H1 (cell line): Measurements from ENCODE around the gene SEPTIN5. TPM values are rescaled to one million over a fixed set of nuclear protein-coding genes. Genes with fewer than 3 reads are reported as not detected.

Source experiments
- CTCF ChIA-PET: fragments of 300-600 bp; sonication (Branson Sonifier 250); formaldehyde crosslinking; loops from one replicate; lab custom pipeline; 2021; ENCODE audit not compliant: partially characterized antibody; lab: Charles Lee
- POLR2A ChIA-PET: fragments of 300-600 bp; sonication (Branson Sonifier 250); formaldehyde crosslinking; loops from one replicate; lab custom pipeline; 2021; ENCODE audit warnings: inconsistent platforms; ENCODE audit not compliant: partially characterized antibody; lab: Charles Lee
- DNase-seq, 2 experiments: peaks; one replicate each; pipeline versions ENCODE4 v3.0.0 to v3.0.0-alpha.2; 2010 to 2022; ENCODE audit warnings: low spot score in 2 of 2, low read depth in 1 of 2, mixed read lengths in 1 of 2
- FAIRE-seq: peaks from 2 replicates; lab custom pipeline; 2011; peaks lifted over from hg19 to GRCh38; lab: Jason Lieb, UNC
- H2AFZ ChIP-seq: 2 replicates; pipeline ENCODE4 v1.8.1; 2012; ENCODE audit warnings: low read length, inconsistent platforms
- H2AK5ac ChIP-seq: 2 replicates; pipeline ENCODE4 v1.6.1; 2013; ENCODE audit warnings: low read depth, low read length
- H2BK120ac ChIP-seq: replicated peaks from 2 replicates; pipeline ENCODE3; 2013; ENCODE audit warnings: low read depth, low read length, inconsistent platforms
- H2BK12ac ChIP-seq: 2 replicates; pipeline ENCODE4 v1.6.1; 2013; ENCODE audit warnings: low read depth, low read length
- H2BK15ac ChIP-seq: 2 replicates; pipeline ENCODE4 v1.6.1; 2013; ENCODE audit warnings: low read length
- H2BK20ac ChIP-seq: 2 replicates; pipeline ENCODE4 v1.6.1; 2013; ENCODE audit warnings: low read length
- H2BK5ac ChIP-seq: 2 replicates; pipeline ENCODE4 v1.6.1; 2013; ENCODE audit warnings: low read depth, low read length
- H3K14ac ChIP-seq: 2 replicates; pipeline ENCODE4 v1.6.1; 2013; ENCODE audit warnings: inconsistent platforms; ENCODE audit not compliant: insufficient read length
- H3K18ac ChIP-seq: 2 replicates; pipeline ENCODE4 v1.6.1; 2013; ENCODE audit warnings: low read length; ENCODE audit errors: extremely low read depth
- H3K23ac ChIP-seq: 2 replicates; pipeline ENCODE4 v1.6.1; 2013; ENCODE audit warnings: inconsistent platforms; ENCODE audit not compliant: insufficient read length
- H3K23me2 ChIP-seq: 2 replicates; pipeline ENCODE4 v1.6.1; 2013; ENCODE audit warnings: low read depth, low read length
- H3K27ac ChIP-seq: 2 replicates; pipeline ENCODE4 v1.6.1; 2011; ENCODE audit warnings: low read depth, low read length, inconsistent platforms
- H3K27me3 ChIP-seq, 4 experiments: replicated peaks in 1 of 4; 1 replicate in 1 of 4; 2 replicates in 3 of 4; pipeline versions ENCODE4 v1.6.1 to v1.8.1; 2011 to 2013; ENCODE audit warnings: low read length in 3 of 4, mild to moderate bottlenecking in 3 of 4, inconsistent platforms in 2 of 4, mixed read lengths in 2 of 4, moderate library complexity in 1 of 4; ENCODE audit not compliant: control insufficient read depth in 3 of 4, insufficient read depth in 3 of 4; ENCODE audit errors: extremely low read depth in 1 of 4
- H3K36me3 ChIP-seq, 4 experiments: 2 replicates each; pipeline versions ENCODE4 v1.6.1 to v1.8.1; 2011 to 2013; ENCODE audit warnings: mild to moderate bottlenecking in 4 of 4, low read length in 3 of 4, moderate library complexity in 2 of 4, control low read depth in 1 of 4, inconsistent platforms in 1 of 4; ENCODE audit not compliant: insufficient read depth in 4 of 4, control insufficient read depth in 2 of 4
- H3K4ac ChIP-seq: replicated peaks from 2 replicates; pipeline ENCODE3; 2013; ENCODE audit warnings: low read length, low read depth, mixed read lengths, inconsistent platforms; ENCODE audit not compliant: insufficient read length
- H3K4me1 ChIP-seq, 4 experiments: replicated peaks in 1 of 4; 1 replicate in 1 of 4; 2 replicates in 3 of 4; pipeline versions ENCODE4 v1.6.1 to v1.8.1; 2011 to 2013; ENCODE audit warnings: low read length in 3 of 4, inconsistent platforms in 2 of 4, mixed read lengths in 1 of 4; ENCODE audit not compliant: insufficient read depth in 4 of 4, control insufficient read depth in 3 of 4
- H3K4me2 ChIP-seq, 2 experiments: 2 replicates each; pipeline versions ENCODE4 v1.6.1 to v1.8.1; 2011 to 2013; ENCODE audit warnings: low read depth in 2 of 2, low read length in 2 of 2, control low read depth in 1 of 2, inconsistent platforms in 1 of 2, mild to moderate bottlenecking in 1 of 2; ENCODE audit not compliant: insufficient read depth in 1 of 2
- H3K4me3 ChIP-seq, 4 experiments: fragments of 200-600, 300-600 bp in 1 of 4; sonication (generic), shearing (Covaris generic), sonication (Bioruptor Twin) in 1 of 4; 2 replicates each; pipeline versions ENCODE4 v1.5.1 to v1.8.1; 2011 to 2016; ENCODE audit warnings: low read length in 4 of 4, low read depth in 3 of 4, control low read depth in 2 of 4, inconsistent platforms in 2 of 4, mild to moderate bottlenecking in 2 of 4, mixed read lengths in 1 of 4, moderate library complexity in 1 of 4; ENCODE audit not compliant: insufficient read depth in 2 of 4; ENCODE audit errors: extremely low read depth in 1 of 4
- H3K56ac ChIP-seq: replicated peaks from 2 replicates; pipeline ENCODE3; 2013; ENCODE audit warnings: low read depth, mild to moderate bottlenecking, mixed read lengths, low read length, inconsistent platforms; ENCODE audit not compliant: insufficient read length
- H3K79me1 ChIP-seq: 2 replicates; pipeline ENCODE4 v1.6.1; 2013; ENCODE audit warnings: low read depth, low read length, control low read depth
- H3K79me2 ChIP-seq, 2 experiments: 2 replicates each; pipeline versions ENCODE4 v1.6.1 to v1.8.1; 2012 to 2013; ENCODE audit warnings: low read length in 2 of 2, mild to moderate bottlenecking in 2 of 2, inconsistent platforms in 1 of 2; ENCODE audit not compliant: insufficient read depth in 2 of 2, control insufficient read depth in 1 of 2
- H3K9ac ChIP-seq, 4 experiments: replicated peaks in 1 of 4; 1 replicate in 1 of 4; 2 replicates in 3 of 4; pipeline versions ENCODE4 v1.6.1 to v1.8.1; 2011 to 2013; ENCODE audit warnings: low read depth in 3 of 4, low read length in 3 of 4, control low read depth in 2 of 4, mild to moderate bottlenecking in 2 of 4, moderate library complexity in 2 of 4, inconsistent platforms in 1 of 4; ENCODE audit errors: extremely low read depth in 1 of 4
- H3K9me3 ChIP-seq, 2 experiments: 2 replicates each; pipeline versions ENCODE4 v1.6.1 to v1.8.1; 2012 to 2013; ENCODE audit warnings: mild to moderate bottlenecking in 2 of 2, moderate library complexity in 2 of 2, control low read depth in 1 of 2, inconsistent platforms in 1 of 2, low read depth in 1 of 2, low read length in 1 of 2, mixed read lengths in 1 of 2; ENCODE audit not compliant: insufficient read depth in 2 of 2
- H4K20me1 ChIP-seq, 2 experiments: replicated peaks in 1 of 2; 2 replicates each; pipeline versions ENCODE3 to v1.8.1; 2011 to 2013; ENCODE audit warnings: inconsistent platforms in 2 of 2, low read length in 2 of 2, mild to moderate bottlenecking in 1 of 2; ENCODE audit not compliant: insufficient read depth in 2 of 2, control insufficient read depth in 1 of 2
- H4K5ac ChIP-seq: 2 replicates; pipeline ENCODE4 v1.6.1; 2013; ENCODE audit warnings: low read length, low read depth, mixed read lengths, inconsistent platforms; ENCODE audit not compliant: insufficient read length
- H4K8ac ChIP-seq: 2 replicates; pipeline ENCODE4 v1.8.0; 2013; ENCODE audit warnings: mild to moderate bottlenecking, moderate library complexity, low read length, inconsistent platforms; ENCODE audit not compliant: insufficient read depth; ENCODE audit errors: extremely low read depth
- H4K91ac ChIP-seq: replicated peaks from 2 replicates; pipeline ENCODE3; 2013; ENCODE audit warnings: low read length, mixed read lengths, inconsistent platforms; ENCODE audit not compliant: insufficient read length
- EGR1 ChIP-seq: IDR thresholded peaks from 2 replicates; pipeline ENCODE4 v1.6.1; 2011; ENCODE audit warnings: low read depth, low read length, borderline replicate concordance
- EP300 ChIP-seq, 2 experiments: IDR thresholded peaks; 1 replicate in 1 of 2; 2 replicates in 1 of 2; pipeline ENCODE4 v1.6.1; 2011 to 2012; ENCODE audit warnings: low read depth in 2 of 2, low read length in 2 of 2, mild to moderate bottlenecking in 2 of 2, borderline replicate concordance in 1 of 2, inconsistent platforms in 1 of 2, moderate library complexity in 1 of 2
- EZH2 ChIP-seq: fragments of 200-600 bp; sonication (generic); IDR thresholded peaks from 2 replicates; pipeline ENCODE4 v1.7.1; 2012; ENCODE audit warnings: low read depth, mild to moderate bottlenecking, moderate library complexity, low read length, inconsistent platforms; ENCODE audit not compliant: severe bottlenecking
- RNF2 ChIP-seq: fragments of 200-900, 300-1000 bp; sonication (generic); IDR thresholded peaks from 2 replicates; pipeline ENCODE4 v1.7.1; 2016; ENCODE audit warnings: borderline replicate concordance, low read depth, mild to moderate bottlenecking, antibody characterized with exemption, low read length; ENCODE audit not compliant: poor library complexity, severe bottlenecking; ENCODE audit errors: missing control alignments
- SUZ12 ChIP-seq: fragments of 200-600 bp; sonication (generic); IDR thresholded peaks from 2 replicates; pipeline ENCODE4 v1.6.1; 2012; ENCODE audit warnings: mild to moderate bottlenecking, inconsistent platforms, low read length, moderate library complexity, mixed read lengths
- TAF1 ChIP-seq: IDR thresholded peaks from 2 replicates; pipeline ENCODE4 v1.6.1; 2011; ENCODE audit warnings: mild to moderate bottlenecking, low read depth, low read length
- USF2 ChIP-seq: IDR thresholded peaks from 2 replicates; pipeline ENCODE4 v1.6.1; 2011; ENCODE audit warnings: low read length, improper control_type of control experiment
- YY1 ChIP-seq: IDR thresholded peaks from 2 replicates; pipeline ENCODE4 v1.6.1; 2011; ENCODE audit warnings: low read depth, mild to moderate bottlenecking, low read length
- WGBS, 2 experiments: shearing (Covaris generic) in 1 of 2; methylation state at CpG; one replicate each; pipeline versions ENCODE4 v1.1.6 to v1.1.7; 2013 to 2015; ENCODE audit warnings: low lambda C conversion rate in 2 of 2, mixed read lengths in 2 of 2, inconsistent platforms in 1 of 2, low coverage in 1 of 2, missing lambda C conversion rate in 1 of 2; ENCODE audit not compliant: insufficient replicate concordance in 2 of 2, insufficient coverage in 1 of 2, insufficient read length in 1 of 2; ENCODE audit errors: extremely low coverage in 1 of 2, missing lambda C conversion rate in 1 of 2; 5-methylcytosine and 5-hydroxymethylcytosine counted together
- polyA plus RNA-seq, 7 experiments: library from polyadenylated mRNA; depleted of rRNA in 3 of 7; stranded (reverse) in 5 of 7; unstranded in 2 of 7; fragments of >200 nt in 5 of 7; fragments of 200-250 nt in 2 of 7; gene quantifications; 1 replicate in 5 of 7; 2 replicates in 1 of 7; 4 replicates in 1 of 7; pipeline versions ENCODE4 v1.2.1 to v1.2.3, GENCODE V29; 2011 to 2013; ENCODE audit warnings: missing spikeins in 2 of 7, mixed read lengths in 2 of 7
- total RNA-seq: library from RNA; stranded (reverse); fragmentation: NEBNext Ultra II Directional; extraction: Animal tissue kit (Norgen Biotek cat#: 25700); gene quantifications from 2 replicates; pipeline ENCODE4 v1.2.1, GENCODE V29; 2021

Gene SEPTIN5
- total and polyA plus RNA-seq, 2 of the 8 experiments (the other 6 are each of a cell fraction or from before 2014, with no cell fraction given): 6.0 to 8.6 TPM

- H2BK5ac ChIP-seq: no peak overlapping the region
- H3K14ac ChIP-seq: no peak overlapping the region
- CTCF ChIA-PET: interaction anchor here (0.8 to 16.5 kb wide), 11 partner anchors 9 to 158 kb away, joined by 3 to 168 read pairs (median 3); no protein-coding TSS in a partner anchor
- H3K4ac ChIP-seq: no peak overlapping the region
- no peak overlapping the region for H3K9ac ChIP-seq
- H3K36me3 ChIP-seq: peaks cover 0 to 15% (median 0%) of the 10 kb centered on the region in 4 experiments; a peak in 1 of 8 replicates
- H3K18ac ChIP-seq: no peak overlapping the region
- no peak overlapping the region for H2BK20ac ChIP-seq
- H2AFZ ChIP-seq: no peak overlapping the region
- DNase-seq (peak in 1 of 2 experiments; percentile 78), FAIRE-seq (no peak)
- H3K9me3 ChIP-seq: no peaks in the 10 kb centered on the region
- 4% methylated on average over 37 of the region's 59 CpGs; no CpG with 5 or more reads in 1 of the 2 experiments for WGBS, 2 experiments
- H3K4me2 ChIP-seq: peak overlapping the region; percentile 44 to 67
- H3K79me1 ChIP-seq: no peaks in the 10 kb centered on the region
- H3K27ac ChIP-seq: no peak overlapping the region
- H2AK5ac ChIP-seq: no peak overlapping the region
- no peak overlapping the region for H2BK120ac ChIP-seq
- H2BK15ac ChIP-seq: no peak overlapping the region
- no peaks in the 10 kb centered on the region; the same call in 1 of the 2 replicates for H3K23me2 ChIP-seq
- H3K23ac ChIP-seq: no peak overlapping the region
- H3K27me3 ChIP-seq: peaks cover 67 to 84% (median 75%) of the 10 kb centered on the region in 4 experiments
- H4K5ac ChIP-seq: no peak overlapping the region
- H4K20me1 ChIP-seq: peaks cover 18 to 27% of the 10 kb centered on the region in 2 experiments
- TF ChIP-seq USF2 (no peak), EZH2 (peak; percentile 74), EGR1 (peak; percentile 64; the same call in 1 of the 2 replicates), YY1 (no peak), RNF2 (no peak), SUZ12 (peak; percentile 59), EP300 (IDR thresholded peaks at IDR 0.05; ENCODE audit: borderline replicate concordance in 1 of 2, low read depth in 2 of 2, low read length in 2 of 2) (no peak), TAF1 (no peak)
- POLR2A ChIA-PET: interaction anchor here (1.2 to 3.8 kb wide), 2 partner anchors 10 to 31 kb away, joined by 3 to 21 read pairs; partner anchors contain the start of gene GP1BB
- peak overlapping the region in 1 of 4 experiments; percentile 56; a peak in 2 of 8 replicates for H3K4me3 ChIP-seq
- peaks cover 0 to 38% (median 13%) of the 10 kb centered on the region in 4 experiments; a peak in 5 of 7 replicates for H3K4me1 ChIP-seq
- H4K8ac ChIP-seq: no peak overlapping the region; the same call in 1 of the 2 replicates
- no peaks in the 10 kb centered on the region for H3K79me2 ChIP-seq
- no peak overlapping the region for H3K56ac ChIP-seq
- H2BK12ac ChIP-seq: no peak overlapping the region
- no peak overlapping the region for H4K91ac ChIP-seq
Observed at GRCh38 chr22:19755145-19755710, 40.9 kb downstream of the SEPTIN5 start.
